Activated B cell treated with CpG ODN at 0.5 μM for 24 hours (primary cell): ENCODE measurements around the gene PAQR3. TPM values are rescaled to one million over a fixed set of nuclear protein-coding genes. Genes with fewer than 3 reads are reported as not detected.
"Not testable (repeated sequence)": the region's sequence is repeated elsewhere in the genome, so short reads cannot be mapped to it uniquely, and the experiment has no call there.

ENCODE experiments used
- ATAC-seq: fragments of 200-7000 bp; cut with Tn5 transposase; one replicate; pipeline ENCODE4 v1.10.0; 2021; ENCODE audit warnings: low read depth, mild to moderate bottlenecking, moderate library complexity
- CTCF ChIA-PET: fragments of 350-600 bp; sonication (Branson Sonifier 250); formaldehyde crosslinking; loops from one replicate; lab custom pipeline; 2021; ENCODE audit warnings: antibody characterized with exemption; lab: Charles Lee
- POLR2A ChIA-PET: fragments of 350-600 bp; sonication (Branson Sonifier 250); formaldehyde crosslinking; loops from one replicate; lab custom pipeline; 2021; ENCODE audit warnings: antibody characterized with exemption; lab: Charles Lee
- DNase-seq: peaks from one replicate; pipeline ENCODE4 v3.0.0; 2022
- H3K27ac Mint-ChIP-seq: one replicate; pipeline ENCODE4 v1.8.0; 2020; ENCODE audit warnings: mixed read lengths
- H3K27me3 Mint-ChIP-seq: one replicate; pipeline ENCODE4 v1.8.0; 2021; ENCODE audit warnings: mixed read lengths
- H3K36me3 Mint-ChIP-seq: one replicate; pipeline ENCODE4 v1.8.0; 2021; ENCODE audit warnings: low read depth, mixed read lengths
- H3K4me1 Mint-ChIP-seq: one replicate; pipeline ENCODE4 v1.8.0; 2021; ENCODE audit warnings: mixed read lengths
- H3K4me3 Mint-ChIP-seq: one replicate; pipeline ENCODE4 v1.8.0; 2020; ENCODE audit warnings: mild to moderate bottlenecking, mixed read lengths
- H3K9me3 Mint-ChIP-seq: one replicate; pipeline ENCODE4 v1.8.0; 2020; ENCODE audit warnings: mixed read lengths
- intact Hi-C: fragments of 100-400 bp; cut with micrococcal nuclease; formaldehyde crosslinking; loops from one replicate; pipeline ENCODE4 v1.15.1; 2024
- total RNA-seq: library from RNA; stranded (reverse); gene quantifications from 2 replicates; pipeline ENCODE4 v1.2.3, GENCODE V29; 2022
- TF ChIP-seq, protein P1 (sequence below): fragments of 200-600 bp; IDR thresholded peaks from one replicate; pipeline ENCODE4 v1.8.0; 2022; ENCODE audit warnings: antibody characterized with exemption, mild to moderate bottlenecking

Gene PAQR3
- total RNA-seq, 1 donor from 2014 or later = 10.2 TPM

DNA sequence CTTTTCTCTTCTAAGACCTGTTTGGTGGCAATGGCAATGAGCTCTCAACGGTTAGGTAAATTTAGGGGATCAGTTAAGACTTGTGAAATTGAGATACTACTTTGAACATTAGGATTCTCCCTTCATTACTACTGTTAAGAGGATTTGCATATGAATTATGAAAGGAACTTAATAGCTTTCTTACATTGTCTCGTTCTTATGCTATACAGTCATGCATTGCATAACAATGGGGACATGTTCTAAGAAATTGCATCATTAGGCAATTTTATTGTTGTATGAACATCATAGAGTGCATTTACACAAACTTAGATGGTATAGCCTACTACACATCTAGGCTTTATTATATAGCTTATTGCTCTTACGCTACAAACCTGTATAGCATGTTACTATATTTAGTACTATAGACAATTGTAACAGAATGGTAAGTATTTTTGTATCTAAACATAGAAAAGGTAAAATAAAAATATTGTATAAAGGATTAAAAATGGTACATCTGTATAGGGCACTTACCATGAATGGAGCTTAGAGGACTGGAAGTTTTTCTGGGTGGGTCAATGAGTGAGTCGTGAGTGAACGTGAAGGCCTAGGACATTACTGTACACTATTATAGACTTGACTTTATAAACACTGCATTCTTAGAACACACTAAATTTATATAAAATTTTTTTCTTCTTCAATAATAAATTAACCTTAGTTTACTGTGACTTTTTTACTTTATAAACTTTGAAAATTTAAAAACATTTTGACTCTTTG lies 62.5 kb downstream of the PAQR3 start:
- TF ChIP-seq, protein P1, sequence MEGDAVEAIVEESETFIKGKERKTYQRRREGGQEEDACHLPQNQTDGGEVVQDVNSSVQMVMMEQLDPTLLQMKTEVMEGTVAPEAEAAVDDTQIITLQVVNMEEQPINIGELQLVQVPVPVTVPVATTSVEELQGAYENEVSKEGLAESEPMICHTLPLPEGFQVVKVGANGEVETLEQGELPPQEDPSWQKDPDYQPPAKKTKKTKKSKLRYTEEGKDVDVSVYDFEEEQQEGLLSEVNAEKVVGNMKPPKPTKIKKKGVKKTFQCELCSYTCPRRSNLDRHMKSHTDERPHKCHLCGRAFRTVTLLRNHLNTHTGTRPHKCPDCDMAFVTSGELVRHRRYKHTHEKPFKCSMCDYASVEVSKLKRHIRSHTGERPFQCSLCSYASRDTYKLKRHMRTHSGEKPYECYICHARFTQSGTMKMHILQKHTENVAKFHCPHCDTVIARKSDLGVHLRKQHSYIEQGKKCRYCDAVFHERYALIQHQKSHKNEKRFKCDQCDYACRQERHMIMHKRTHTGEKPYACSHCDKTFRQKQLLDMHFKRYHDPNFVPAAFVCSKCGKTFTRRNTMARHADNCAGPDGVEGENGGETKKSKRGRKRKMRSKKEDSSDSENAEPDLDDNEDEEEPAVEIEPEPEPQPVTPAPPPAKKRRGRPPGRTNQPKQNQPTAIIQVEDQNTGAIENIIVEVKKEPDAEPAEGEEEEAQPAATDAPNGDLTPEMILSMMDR = no peak
- Mint-ChIP-seq H3K36me3 (peaks cover 66% of the 10 kb centered on the region), H3K4me1 (peaks cover 12% of the 10 kb centered on the region), H3K27me3 (no peaks in the 10 kb centered on the region), H3K4me3 (no peak overlapping the region), H3K27ac (no peak overlapping the region), H3K9me3 (no peaks in the 10 kb centered on the region)
- POLR2A ChIA-PET = no interaction called here
- DNase-seq (no peak), ATAC-seq (no peak)
- CTCF ChIA-PET = no interaction called here
- intact Hi-C loops = no loop called here

DNA sequence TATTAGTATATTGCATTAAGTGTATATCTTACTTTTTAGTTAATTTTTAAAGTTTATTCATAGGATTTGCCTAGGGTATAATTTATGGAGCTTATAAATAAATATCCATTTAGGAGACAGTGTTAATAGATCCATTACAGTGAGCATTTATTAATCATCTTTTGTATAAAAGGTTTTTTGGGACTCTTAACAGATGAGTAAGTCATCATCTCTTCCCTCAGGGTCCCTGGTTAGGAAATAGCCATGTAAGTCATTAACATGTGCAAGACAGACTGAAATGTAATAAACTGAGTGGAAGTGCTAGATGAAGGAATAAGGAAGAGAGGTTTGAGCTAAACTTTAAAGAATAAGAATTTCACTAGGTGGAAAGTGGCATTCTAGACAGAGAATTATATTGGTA lies 69.2 kb downstream of the PAQR3 start:
- ChIA-PET CTCF (no interaction called here), POLR2A (interaction anchor here (2.1 kb wide), 1 partner anchor 256 kb away, joined by 8 read pairs; no protein-coding TSS in a partner anchor)
- H3K4me1 Mint-ChIP-seq = no peaks in the 10 kb centered on the region
- H3K9me3 Mint-ChIP-seq = no peaks in the 10 kb centered on the region
- ATAC-seq = no peak
- no peak overlapping the region for H3K27ac Mint-ChIP-seq
- intact Hi-C loops = no loop called here
- DNase-seq = no peak
- no peak overlapping the region for H3K4me3 Mint-ChIP-seq
- TF ChIP-seq, protein P1 = no peak
- no peaks in the 10 kb centered on the region for H3K27me3 Mint-ChIP-seq
- peaks cover 78% of the 10 kb centered on the region for H3K36me3 Mint-ChIP-seq

DNA sequence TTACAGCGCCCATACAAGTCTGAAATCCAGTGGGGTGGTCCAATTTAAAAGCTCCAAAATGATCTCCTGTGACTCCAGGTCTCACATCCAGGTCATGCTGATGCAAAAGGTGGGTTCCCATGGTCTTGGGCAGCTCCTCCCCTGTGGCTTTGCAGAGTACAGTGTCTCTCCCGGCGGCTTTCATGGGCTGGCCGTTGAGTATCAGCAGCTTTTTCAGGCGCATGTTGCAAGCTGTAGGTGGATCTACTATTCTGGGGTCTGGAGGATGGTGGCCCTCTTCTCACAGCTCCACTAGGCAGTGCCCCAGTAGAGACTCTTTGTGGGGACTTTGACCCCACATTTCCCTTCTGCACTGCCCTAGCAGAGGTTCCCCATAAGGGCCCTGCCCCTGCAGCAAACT lies 70.5 kb downstream of the PAQR3 start:
- H3K27me3 Mint-ChIP-seq, DNase-seq, H3K9me3 Mint-ChIP-seq, CTCF ChIA-PET, H3K27ac Mint-ChIP-seq, ATAC-seq, H3K4me3 Mint-ChIP-seq, H3K4me1 Mint-ChIP-seq: not testable (repeated sequence)
- peaks cover 71% of the 10 kb centered on the region for H3K36me3 Mint-ChIP-seq
- POLR2A ChIA-PET = interaction anchor here (2.1 kb wide), 1 partner anchor 255 kb away, joined by 8 read pairs; no protein-coding TSS in a partner anchor
- intact Hi-C loops = loop anchor here (10.0 kb wide), 1 partner anchor 544 kb away; no protein-coding TSS in a partner anchor

DNA sequence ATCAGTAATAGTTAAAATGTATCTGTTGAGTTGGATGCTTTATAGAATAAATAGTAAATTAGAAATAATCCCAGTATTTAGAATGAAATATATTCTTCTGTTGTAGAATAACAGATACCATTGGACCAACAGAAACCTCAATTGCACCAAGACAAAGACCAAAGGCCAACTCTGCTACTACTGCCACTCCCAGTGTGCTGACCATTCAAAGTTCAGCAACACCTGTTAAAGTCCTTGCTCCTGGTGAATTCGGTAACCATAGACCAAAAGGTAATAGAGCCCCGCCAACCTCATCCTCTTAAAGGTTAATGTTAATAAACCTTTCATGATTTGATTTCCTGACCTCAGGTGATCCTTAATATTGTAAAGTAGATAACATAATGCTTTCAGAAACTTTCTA lies 73.8 kb downstream of the PAQR3 start:
- peaks cover 18% of the 10 kb centered on the region for H3K4me1 Mint-ChIP-seq
- H3K36me3 Mint-ChIP-seq = peaks cover 63% of the 10 kb centered on the region
- intact Hi-C loops = loop anchor here (2.0 to 10.0 kb wide), 4 partner anchors 77 to 807 kb away; partner anchors contain the start of gene BMP2K
- POLR2A ChIA-PET = no interaction called here
- no peaks in the 10 kb centered on the region for H3K27me3 Mint-ChIP-seq
- no peaks in the 10 kb centered on the region for H3K9me3 Mint-ChIP-seq
- TF ChIP-seq, protein P1 = no peak
- DNase-seq (no peak), ATAC-seq (no peak)
- H3K27ac Mint-ChIP-seq = no peak overlapping the region
- CTCF ChIA-PET = interaction anchor here (3.2 kb wide), 1 partner anchor 256 kb away, joined by 24 read pairs; no protein-coding TSS in a partner anchor
- H3K4me3 Mint-ChIP-seq = no peak overlapping the region

DNA sequence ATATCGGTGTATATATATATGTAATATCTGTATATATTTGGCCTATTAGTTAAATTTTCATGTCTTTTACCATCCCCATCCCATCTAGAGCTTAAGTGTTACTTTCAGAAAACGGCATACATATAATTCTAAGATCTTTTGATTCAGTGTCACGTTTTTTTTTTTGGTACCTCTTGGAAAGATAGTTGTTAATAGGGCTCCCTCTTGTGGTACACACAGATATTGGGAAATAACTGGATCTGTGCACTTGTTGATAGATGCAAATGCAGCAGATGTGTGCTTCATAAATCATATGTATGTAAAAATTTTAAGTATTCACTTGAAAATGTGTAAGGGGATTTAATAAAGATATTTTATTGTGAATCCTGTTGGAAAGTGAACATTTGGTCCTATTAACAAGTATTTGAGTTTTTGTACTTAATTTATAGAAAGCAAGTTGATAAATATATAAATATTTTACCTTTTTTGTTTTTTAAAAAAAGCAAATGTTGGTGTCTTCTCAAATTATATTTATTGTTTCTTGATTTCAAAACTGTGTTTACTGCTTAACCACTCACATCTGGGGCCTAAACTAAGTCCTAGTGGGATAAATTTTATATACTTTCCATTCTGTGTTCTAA lies 74.7 kb downstream of the PAQR3 start:
- TF ChIP-seq, protein P1 = peak; percentile 25
- ChIA-PET CTCF (interaction anchor here (0.6 to 3.2 kb wide), 19 partner anchors 11 to 904 kb away, joined by 3 to 34 read pairs (median 4); no protein-coding TSS in a partner anchor), POLR2A (interaction anchor here (0.6 to 1.8 kb wide), 4 partner anchors 13 to 251 kb away, joined by 3 to 10 read pairs (median 4); partner anchors contain the start of gene BMP2K)
- Mint-ChIP-seq H3K27me3 (no peaks in the 10 kb centered on the region), H3K4me1 (peaks cover 18% of the 10 kb centered on the region), H3K9me3 (no peaks in the 10 kb centered on the region), H3K36me3 (peaks cover 69% of the 10 kb centered on the region), H3K27ac (peak overlapping the region; percentile 70), H3K4me3 (peak overlapping the region; percentile 21)
- DNase-seq (no peak), ATAC-seq (peak; percentile 47)
- intact Hi-C loops = loop anchor here (1.0 to 10.0 kb wide), 9 partner anchors 76 to 905 kb away; partner anchors contain the start of gene BMP2K
